ENCODE measurements around the gene RAB3IL1.

- TF ChIP-seq HMG20A (CRISPR knock-in tag; conservative IDR thresholded peaks at IDR 0.05) (no peak), PRDM10 (IDR thresholded peaks at IDR 0.05; ENCODE audit: partially characterized antibody) (no peak), FOXA3 (CRISPR knock-in tag; conservative IDR thresholded peaks at IDR 0.05 in 1 of 2, IDR thresholded peaks at IDR 0.05 in 1 of 2) (no peak), ZNF253 (CRISPR knock-in tag; conservative IDR thresholded peaks at IDR 0.05) (no peak), PHTF2 (CRISPR knock-in tag; IDR thresholded peaks at IDR 0.05) (no peak), ZBTB17 (CRISPR knock-in tag; IDR thresholded peaks at IDR 0.05) (no peak)
- TF ChIP-seq, protein P1, sequence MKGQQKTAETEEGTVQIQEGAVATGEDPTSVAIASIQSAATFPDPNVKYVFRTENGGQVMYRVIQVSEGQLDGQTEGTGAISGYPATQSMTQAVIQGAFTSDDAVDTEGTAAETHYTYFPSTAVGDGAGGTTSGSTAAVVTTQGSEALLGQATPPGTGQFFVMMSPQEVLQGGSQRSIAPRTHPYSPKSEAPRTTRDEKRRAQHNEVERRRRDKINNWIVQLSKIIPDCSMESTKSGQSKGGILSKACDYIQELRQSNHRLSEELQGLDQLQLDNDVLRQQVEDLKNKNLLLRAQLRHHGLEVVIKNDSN (CRISPR knock-in tag; IDR thresholded peaks at IDR 0.05): no peak
Observed at GRCh38 chr11:61955422-61956135, 38.2 kb upstream of the RAB3IL1 start.

Data from K562 (cell line).